Urothelium cell line (cell line): Measurements from ENCODE around the gene STXBP1.

ENCODE experiments used
- DNase-seq: peaks from one replicate; pipeline ENCODE4 v3.0.0; 2011; ENCODE audit warnings: low spot score, mixed read lengths
- FAIRE-seq: peaks from 2 replicates; lab custom pipeline; 2011; peaks lifted over from hg19 to GRCh38; lab: Jason Lieb, UNC

The STXBP1 gene

GRCh38 chr9:127651697-127652610 lies 39.9 kb downstream of the STXBP1 start:
- DNase-seq (no peak), FAIRE-seq (no peak)

DNA sequence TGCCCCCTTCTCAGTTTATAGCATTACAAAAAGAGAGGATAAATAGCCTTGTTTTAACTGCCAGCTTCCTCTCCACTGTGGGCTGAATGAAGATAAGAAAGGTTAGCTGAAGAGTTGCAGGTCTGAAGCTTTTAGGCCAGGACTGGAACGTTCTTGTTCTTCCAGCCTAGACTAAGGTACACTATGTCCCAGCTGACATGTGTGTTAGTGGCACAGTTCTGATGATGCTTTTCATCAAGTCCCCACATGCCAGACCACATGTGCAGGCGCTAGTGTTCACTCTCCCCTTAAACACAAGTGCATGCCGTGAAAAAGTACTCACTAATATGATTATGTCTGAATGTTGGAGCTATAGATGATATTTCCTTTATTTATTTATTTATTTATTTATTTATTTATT lies 40.7 kb downstream of the STXBP1 start:
- DNase-seq (no peak), FAIRE-seq (no peak)

DNA sequence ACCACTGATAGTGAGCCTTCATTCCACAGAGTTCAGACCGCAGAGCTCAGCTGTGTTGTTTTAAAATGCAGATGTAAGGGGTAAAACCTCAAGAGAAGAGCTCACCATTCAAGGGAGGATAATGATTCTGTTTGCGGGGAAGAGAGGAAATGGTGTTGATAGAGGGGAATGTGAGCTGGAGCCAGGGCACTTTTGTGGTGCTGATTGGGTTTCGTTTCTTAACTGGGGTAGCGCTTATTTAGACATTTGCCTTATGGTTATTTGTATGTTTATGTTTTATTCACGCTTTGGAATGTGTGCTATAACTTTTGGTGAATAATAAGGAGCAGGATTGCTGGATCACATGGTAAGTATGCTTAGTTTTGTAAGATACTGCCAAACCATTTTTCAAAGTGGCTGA lies 42.5 kb downstream of the STXBP1 start:
- no peak for FAIRE-seq
- DNase-seq: no peak

DNA sequence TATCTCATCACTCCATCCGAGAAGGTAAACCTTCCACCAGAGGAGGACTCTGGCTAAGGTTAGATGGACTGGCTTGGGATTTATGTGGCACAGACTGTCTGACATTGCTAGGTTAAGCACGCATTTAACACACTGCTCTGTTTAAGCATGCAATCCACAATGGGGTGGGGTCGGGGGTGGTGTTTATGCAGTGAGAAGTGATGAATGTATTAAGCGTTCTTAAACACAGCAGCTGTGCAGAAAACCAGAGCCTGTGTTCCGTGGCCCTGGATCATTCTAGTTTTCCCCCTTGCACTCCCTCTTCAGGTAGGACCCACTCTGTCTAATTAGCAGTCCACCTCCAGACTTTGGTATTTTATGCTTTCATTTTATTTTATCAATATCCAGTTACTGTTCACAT lies 46.4 kb downstream of the STXBP1 start:
- FAIRE-seq (no peak), DNase-seq (no peak)

GRCh38 chr9:127660886-127661741 lies 49.0 kb downstream of the STXBP1 start:
- FAIRE-seq (no peak), DNase-seq (no peak)

DNA sequence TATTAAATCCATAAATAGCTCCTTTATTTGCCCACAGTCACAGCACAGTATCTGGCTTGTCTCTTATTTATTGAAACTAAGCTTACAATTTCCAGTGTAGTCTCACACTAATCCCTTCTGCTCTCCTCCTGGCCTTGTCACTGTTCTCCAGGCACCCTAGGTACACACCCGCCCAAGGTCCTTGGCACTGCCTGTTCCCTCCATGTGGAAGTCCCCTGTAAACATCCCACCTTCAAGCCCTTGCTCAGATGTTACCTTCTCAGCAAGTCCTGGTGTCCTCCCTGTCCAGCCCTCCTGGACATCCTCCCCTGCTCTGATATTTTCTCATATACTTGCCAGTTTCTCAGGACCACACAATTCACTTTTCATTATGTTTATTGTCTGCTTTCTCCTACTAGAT lies 50.5 kb downstream of the STXBP1 start:
- no peak for FAIRE-seq

DNA sequence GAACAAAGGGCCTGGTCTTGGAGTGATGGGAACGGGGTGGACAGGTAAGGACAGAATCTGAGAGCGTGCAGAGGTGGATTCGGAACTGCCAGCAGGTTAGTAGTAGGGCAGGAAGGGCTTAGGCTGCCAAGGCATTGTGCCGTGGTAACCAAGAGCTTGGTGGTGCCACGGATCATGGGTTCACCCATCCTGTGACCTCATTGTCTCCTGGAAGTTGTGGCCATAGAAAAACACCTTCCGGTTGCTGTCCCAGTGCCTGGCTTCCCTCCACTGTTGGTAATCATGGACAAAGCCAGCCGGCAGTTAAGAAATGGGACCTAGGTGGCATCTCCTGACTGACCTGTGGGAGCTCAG lies 52.2 kb downstream of the STXBP1 start:
- DNase-seq (no peak), FAIRE-seq (no peak)

More for the DNA sequence above, 50.5 kb downstream of the STXBP1 start:
- DNase-seq: no peak

DNA sequence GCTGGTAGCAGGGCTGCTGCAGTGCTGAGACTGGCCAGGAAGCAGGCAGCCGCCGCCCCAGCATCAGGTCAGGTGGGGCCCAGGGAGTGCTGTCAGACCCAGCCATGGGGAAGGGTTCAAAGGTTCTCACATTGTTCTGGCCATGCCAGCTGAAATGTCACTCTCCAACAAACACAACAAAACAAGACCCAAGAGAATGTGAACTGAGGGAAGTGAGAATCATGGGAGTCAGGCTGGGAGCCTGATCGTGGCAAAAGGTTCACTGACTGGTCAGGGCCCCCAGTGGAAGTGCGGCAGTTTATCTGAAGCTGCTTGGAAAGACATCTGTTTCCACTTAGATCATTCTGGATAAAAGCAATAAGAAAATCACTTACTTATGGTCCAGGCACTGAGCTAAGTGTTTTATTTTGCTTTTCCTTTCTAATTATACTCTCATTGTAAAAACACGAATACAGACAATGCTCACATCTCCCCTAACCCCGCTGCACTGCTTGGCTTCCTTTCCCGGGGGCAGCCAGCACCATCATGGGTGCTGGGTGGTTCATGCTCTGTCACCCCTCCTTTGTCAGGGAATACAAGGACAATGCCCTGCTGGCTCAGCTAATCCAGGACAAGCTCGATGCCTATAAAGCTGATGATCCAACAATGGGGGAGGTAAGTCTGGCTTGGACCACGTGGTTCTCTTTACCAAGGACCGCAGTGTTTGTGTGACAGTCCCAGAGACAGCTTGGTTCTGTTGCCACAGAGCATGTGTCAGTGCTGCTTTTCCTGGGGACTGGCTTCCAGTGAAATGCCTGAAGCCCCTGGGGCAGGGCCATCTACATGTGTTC lies 52.8 kb downstream of the STXBP1 start:
- FAIRE-seq (no peak), DNase-seq (no peak)

GRCh38 chr9:127667127-127667844 lies 55.2 kb downstream of the STXBP1 start:
- no peak for FAIRE-seq
- no peak for DNase-seq

GRCh38 chr9:127667906-127668305 lies 55.8 kb downstream of the STXBP1 start:
- FAIRE-seq (no peak), DNase-seq (no peak)

DNA sequence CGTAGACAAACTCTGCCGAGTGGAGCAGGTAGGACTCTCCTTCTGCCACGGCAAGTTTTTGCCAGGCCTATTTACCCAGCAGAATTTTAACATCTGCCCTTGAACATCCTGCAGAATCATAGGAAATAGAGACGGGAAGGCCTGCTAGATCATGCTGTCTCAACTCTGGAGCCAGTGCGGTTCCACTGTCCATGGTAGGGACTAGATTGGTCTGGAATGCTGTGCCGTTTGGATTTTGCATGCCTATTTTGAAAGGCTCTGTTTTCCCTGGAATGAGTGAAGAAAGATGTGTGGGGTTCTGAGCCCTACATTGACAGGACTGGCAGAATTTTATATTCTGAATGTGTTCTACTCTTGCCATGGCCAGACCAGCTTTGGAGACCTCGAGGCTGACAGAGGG lies 61.2 kb downstream of the STXBP1 start:
- DNase-seq: no peak
- no peak for FAIRE-seq

- FAIRE-seq (no peak), DNase-seq (no peak)
Observed at GRCh38 chr9:127676638-127677037, 64.6 kb downstream of the STXBP1 start.

GRCh38 chr9:127679506-127679905 lies 67.4 kb downstream of the STXBP1 start:
- FAIRE-seq: no peak
- no peak for DNase-seq

GRCh38 chr9:127680226-127680625 lies 68.1 kb downstream of the STXBP1 start:
- DNase-seq (no peak), FAIRE-seq (no peak)

DNA sequence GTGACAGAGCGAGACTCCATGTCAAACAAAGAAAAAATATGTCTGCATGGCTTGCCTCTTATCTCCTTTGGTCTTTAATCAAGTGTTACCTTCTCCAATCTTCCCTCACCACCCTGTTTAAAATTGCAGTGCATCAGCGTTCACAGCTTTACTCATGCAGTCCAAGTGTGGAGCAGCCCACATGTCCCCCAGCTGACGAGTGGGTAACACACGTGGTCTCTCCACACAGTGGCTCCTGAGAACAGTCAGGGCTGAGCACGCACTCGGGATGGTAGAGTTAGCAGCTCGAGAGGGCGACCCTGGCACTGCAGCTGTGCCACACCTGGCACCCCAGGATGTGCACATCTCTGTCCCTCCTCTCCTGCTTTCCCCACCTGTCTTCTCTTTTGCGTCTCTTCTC lies 68.8 kb downstream of the STXBP1 start:
- DNase-seq: no peak
- FAIRE-seq: no peak

GRCh38 chr9:127682351-127683136 lies 70.5 kb downstream of the STXBP1 start:
- FAIRE-seq (no peak), DNase-seq (no peak)

- no peak for FAIRE-seq
- no peak for DNase-seq
Observed at GRCh38 chr9:127683723-127684122, 71.6 kb downstream of the STXBP1 start.

GRCh38 chr9:127684576-127684975 lies 72.5 kb downstream of the STXBP1 start:
- no peak for DNase-seq
- no peak for FAIRE-seq
